ENCODE results near the gene SLC6A7. TPM values are rescaled to one million over a fixed set of nuclear protein-coding genes. Genes with fewer than 3 reads are reported as not detected.

The SLC6A7 gene
- total RNA-seq, 1 donor from 2014 or later = not detected

- no peak overlapping the region for H3K4me3 ChIP-seq
- no peak for DNase-seq
- peaks cover 6% of the 10 kb centered on the region for H3K27me3 ChIP-seq
- H3K9me3 ChIP-seq = no peaks in the 10 kb centered on the region
- H3K36me3 ChIP-seq = no peaks in the 10 kb centered on the region
- TF ChIP-seq CTCF (IDR thresholded peaks at IDR 0.05) = no peak
- no peak for ATAC-seq
- intact Hi-C loops (cut with DNase I) = no loop called here
- H3K27ac ChIP-seq = no peak overlapping the region
- no peaks in the 10 kb centered on the region for H3K4me1 ChIP-seq
These were observed 17.7 kb upstream of the SLC6A7 start for GRCh38 chr5:150172145-150172544.

- no peaks in the 10 kb centered on the region for H3K4me1 ChIP-seq
- peaks cover 2% of the 10 kb centered on the region for H3K27me3 ChIP-seq
- H3K9me3 ChIP-seq = no peaks in the 10 kb centered on the region
- no peak overlapping the region for H3K27ac ChIP-seq
- no peak for TF ChIP-seq CTCF (IDR thresholded peaks at IDR 0.05)
- ATAC-seq (no peak), DNase-seq (no peak)
- no peak overlapping the region for H3K4me3 ChIP-seq
- no peaks in the 10 kb centered on the region for H3K36me3 ChIP-seq
- intact Hi-C loops (cut with DNase I) = no loop called here
These were observed 17.3 kb upstream of the SLC6A7 start for GRCh38 chr5:150172556-150172955.

GRCh38 chr5:150173161-150173560 is 16.7 kb upstream of the SLC6A7 start:
- intact Hi-C loops (cut with DNase I) = no loop called here
- ATAC-seq = no peak
- no peak overlapping the region for H3K4me3 ChIP-seq
- no peak for DNase-seq
- no peaks in the 10 kb centered on the region for H3K9me3 ChIP-seq
- H3K36me3 ChIP-seq = no peaks in the 10 kb centered on the region
- no peak overlapping the region for H3K27ac ChIP-seq
- no peak for TF ChIP-seq CTCF (IDR thresholded peaks at IDR 0.05)
- no peaks in the 10 kb centered on the region for H3K27me3 ChIP-seq
- H3K4me1 ChIP-seq = no peaks in the 10 kb centered on the region

- no peaks in the 10 kb centered on the region for H3K27me3 ChIP-seq
- H3K4me1 ChIP-seq = no peaks in the 10 kb centered on the region
- no peaks in the 10 kb centered on the region for H3K36me3 ChIP-seq
- DNase-seq (no peak), ATAC-seq (no peak)
- no peak overlapping the region for H3K4me3 ChIP-seq
- H3K27ac ChIP-seq = no peak overlapping the region
- intact Hi-C loops (cut with DNase I) = no loop called here
- no peaks in the 10 kb centered on the region for H3K9me3 ChIP-seq
- no peak for TF ChIP-seq CTCF (IDR thresholded peaks at IDR 0.05)
These were observed 15.6 kb upstream of the SLC6A7 start for GRCh38 chr5:150174285-150174684.

GRCh38 chr5:150175076-150175475 is 14.8 kb upstream of the SLC6A7 start:
- Histone ChIP-seq H3K36me3 (no peaks in the 10 kb centered on the region), H3K4me3 (no peak overlapping the region), H3K27me3 (no peaks in the 10 kb centered on the region), H3K27ac (no peak overlapping the region), H3K4me1 (peaks cover 6% of the 10 kb centered on the region), H3K9me3 (no peaks in the 10 kb centered on the region)
- ATAC-seq (no peak), DNase-seq (no peak)
- intact Hi-C loops (cut with DNase I) = no loop called here
- TF ChIP-seq CTCF (IDR thresholded peaks at IDR 0.05) = no peak

GRCh38 chr5:150175536-150175935 is 14.3 kb upstream of the SLC6A7 start:
- H3K4me3 ChIP-seq = no peak overlapping the region
- no peaks in the 10 kb centered on the region for H3K9me3 ChIP-seq
- peak; percentile 32 for TF ChIP-seq CTCF (IDR thresholded peaks at IDR 0.05)
- intact Hi-C loops (cut with DNase I) = no loop called here
- H3K27me3 ChIP-seq = no peaks in the 10 kb centered on the region
- peak; percentile 8 for ATAC-seq
- H3K4me1 ChIP-seq = peaks cover 7% of the 10 kb centered on the region
- no peaks in the 10 kb centered on the region for H3K36me3 ChIP-seq
- H3K27ac ChIP-seq = no peak overlapping the region
- no peak for DNase-seq

Measured in upper lobe of right lung (tissue), 1 donor.